ENCODE measurements around the gene RIMBP2. TPM values are rescaled to one million over a fixed set of nuclear protein-coding genes. Genes with fewer than 3 reads are reported as not detected.

Gene RIMBP2
- total RNA-seq, 2 experiments from 2014 or later: not detected

- no peak for ATAC-seq (ENCODE audit: poor library complexity)
- no peak overlapping the region for H3K27ac ChIP-seq (ENCODE audit: low read depth in 1 of 2, low read length in 2 of 2)
- no peaks in the 10 kb centered on the region for H3K36me3 ChIP-seq (ENCODE audit: insufficient read depth, low read length)
- H3K4me3 Mint-ChIP-seq: no peak overlapping the region
- no peaks in the 10 kb centered on the region for H3K4me1 ChIP-seq (ENCODE audit: insufficient read depth, low read length)
- no peak overlapping the region for H3K27ac Mint-ChIP-seq
- no peak for DNase-seq
- peaks cover 22% of the 10 kb centered on the region for H3K27me3 Mint-ChIP-seq
- CTCF ChIA-PET: no interaction called here
- no peaks in the 10 kb centered on the region for H3K27me3 ChIP-seq (ENCODE audit: control insufficient read depth in 1 of 2, insufficient read depth in 2 of 2, low read length in 2 of 2)
- intact Hi-C loops (cut with DNase I, micrococcal nuclease): no loop called here
- no peaks in the 10 kb centered on the region for H3K4me1 Mint-ChIP-seq (ENCODE audit: low read depth)
- no peaks in the 10 kb centered on the region for H3K9me3 Mint-ChIP-seq
- no peaks in the 10 kb centered on the region for H3K36me3 Mint-ChIP-seq (ENCODE audit: low read depth)
- no peak for TF ChIP-seq CTCF (IDR thresholded peaks at IDR 0.05)
- H3K9me3 ChIP-seq (ENCODE audit: control insufficient read depth in 1 of 2, insufficient read depth in 1 of 2, low read length in 2 of 2): peaks cover 0 to 16% of the 10 kb centered on the region in 2 experiments
- H3K4me3 ChIP-seq (ENCODE audit: low read length): no peak overlapping the region
- POLR2A ChIA-PET: no interaction called here
Observed at GRCh38 chr12:130526813-130527212, 189.3 kb downstream of the RIMBP2 start.

GRCh38 chr12:130525384-130526172 lies 190.5 kb downstream of the RIMBP2 start:
- H3K4me1 Mint-ChIP-seq (ENCODE audit: low read depth): no peaks in the 10 kb centered on the region
- H3K9me3 Mint-ChIP-seq: no peaks in the 10 kb centered on the region
- H3K27me3 ChIP-seq (ENCODE audit: control insufficient read depth in 1 of 2, insufficient read depth in 2 of 2, low read length in 2 of 2): peaks cover 0 to 3% of the 10 kb centered on the region in 2 experiments
- intact Hi-C loops (cut with DNase I, micrococcal nuclease): no loop called here
- no peak for TF ChIP-seq CTCF (IDR thresholded peaks at IDR 0.05)
- no peaks in the 10 kb centered on the region for H3K4me1 ChIP-seq (ENCODE audit: insufficient read depth, low read length)
- H3K4me3 Mint-ChIP-seq: no peak overlapping the region
- H3K9me3 ChIP-seq (ENCODE audit: control insufficient read depth in 1 of 2, insufficient read depth in 1 of 2, low read length in 2 of 2): peaks cover 0 to 16% of the 10 kb centered on the region in 2 experiments
- CTCF ChIA-PET: no interaction called here
- H3K27me3 Mint-ChIP-seq: peaks cover 22% of the 10 kb centered on the region
- ATAC-seq (ENCODE audit: poor library complexity) (no peak), DNase-seq (no peak)
- no peak overlapping the region for H3K27ac ChIP-seq (ENCODE audit: low read depth in 1 of 2, low read length in 2 of 2)
- H3K4me3 ChIP-seq (ENCODE audit: low read length): no peak overlapping the region
- H3K27ac Mint-ChIP-seq: no peak overlapping the region
- no peaks in the 10 kb centered on the region for H3K36me3 Mint-ChIP-seq (ENCODE audit: low read depth)
- H3K36me3 ChIP-seq (ENCODE audit: insufficient read depth, low read length): no peaks in the 10 kb centered on the region
- POLR2A ChIA-PET: no interaction called here

GRCh38 chr12:130524759-130525158 lies 191.3 kb downstream of the RIMBP2 start:
- peaks cover 0 to 16% of the 10 kb centered on the region in 2 experiments for H3K9me3 ChIP-seq (ENCODE audit: control insufficient read depth in 1 of 2, insufficient read depth in 1 of 2, low read length in 2 of 2)
- no peak overlapping the region for H3K27ac ChIP-seq (ENCODE audit: low read depth in 1 of 2, low read length in 2 of 2)
- H3K36me3 ChIP-seq (ENCODE audit: insufficient read depth, low read length): no peaks in the 10 kb centered on the region
- peaks cover 22% of the 10 kb centered on the region for H3K27me3 Mint-ChIP-seq
- ChIA-PET POLR2A (no interaction called here), CTCF (no interaction called here)
- no peaks in the 10 kb centered on the region for H3K4me1 ChIP-seq (ENCODE audit: insufficient read depth, low read length)
- ATAC-seq (ENCODE audit: poor library complexity) (no peak), DNase-seq (no peak)
- intact Hi-C loops (cut with DNase I, micrococcal nuclease): no loop called here
- H3K27ac Mint-ChIP-seq: no peak overlapping the region
- H3K4me3 Mint-ChIP-seq: no peak overlapping the region
- H3K27me3 ChIP-seq (ENCODE audit: control insufficient read depth in 1 of 2, insufficient read depth in 2 of 2, low read length in 2 of 2): peaks cover 0 to 3% of the 10 kb centered on the region in 2 experiments
- no peaks in the 10 kb centered on the region for H3K36me3 Mint-ChIP-seq (ENCODE audit: low read depth)
- no peaks in the 10 kb centered on the region for H3K9me3 Mint-ChIP-seq
- H3K4me3 ChIP-seq (ENCODE audit: low read length): no peak overlapping the region
- no peaks in the 10 kb centered on the region for H3K4me1 Mint-ChIP-seq (ENCODE audit: low read depth)
- no peak for TF ChIP-seq CTCF (IDR thresholded peaks at IDR 0.05)
